GM18519 (cell line): Measurements from ENCODE around the gene RASSF4.

Source experiments
- ATAC-seq: cut with Tn5 transposase; IDR thresholded peaks from one replicate; pipeline ENCODE4 v1.9.1; 2021; ENCODE audit warnings: mild to moderate bottlenecking, moderate library complexity; ENCODE audit not compliant: unreplicated experiment, low FRiP score

Gene RASSF4

DNA sequence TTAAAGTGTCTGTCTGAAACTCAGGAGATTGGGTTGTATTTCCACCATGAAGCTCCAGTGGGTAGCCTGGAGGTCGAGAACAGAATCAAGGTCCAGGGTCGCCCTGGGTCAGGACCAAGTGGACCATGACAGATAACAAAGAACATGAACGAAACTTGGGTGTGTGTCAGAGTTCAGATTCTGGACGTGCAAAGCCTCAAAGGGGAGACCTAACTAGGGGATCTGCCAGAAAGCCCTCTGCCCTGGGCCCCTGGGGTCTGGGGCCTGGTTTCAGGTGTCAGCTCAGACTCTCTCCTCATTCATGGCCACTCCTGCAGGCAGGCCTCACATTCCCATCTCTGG, 1.6 kb downstream of the RASSF4 start:
- ATAC-seq = no peak

DNA sequence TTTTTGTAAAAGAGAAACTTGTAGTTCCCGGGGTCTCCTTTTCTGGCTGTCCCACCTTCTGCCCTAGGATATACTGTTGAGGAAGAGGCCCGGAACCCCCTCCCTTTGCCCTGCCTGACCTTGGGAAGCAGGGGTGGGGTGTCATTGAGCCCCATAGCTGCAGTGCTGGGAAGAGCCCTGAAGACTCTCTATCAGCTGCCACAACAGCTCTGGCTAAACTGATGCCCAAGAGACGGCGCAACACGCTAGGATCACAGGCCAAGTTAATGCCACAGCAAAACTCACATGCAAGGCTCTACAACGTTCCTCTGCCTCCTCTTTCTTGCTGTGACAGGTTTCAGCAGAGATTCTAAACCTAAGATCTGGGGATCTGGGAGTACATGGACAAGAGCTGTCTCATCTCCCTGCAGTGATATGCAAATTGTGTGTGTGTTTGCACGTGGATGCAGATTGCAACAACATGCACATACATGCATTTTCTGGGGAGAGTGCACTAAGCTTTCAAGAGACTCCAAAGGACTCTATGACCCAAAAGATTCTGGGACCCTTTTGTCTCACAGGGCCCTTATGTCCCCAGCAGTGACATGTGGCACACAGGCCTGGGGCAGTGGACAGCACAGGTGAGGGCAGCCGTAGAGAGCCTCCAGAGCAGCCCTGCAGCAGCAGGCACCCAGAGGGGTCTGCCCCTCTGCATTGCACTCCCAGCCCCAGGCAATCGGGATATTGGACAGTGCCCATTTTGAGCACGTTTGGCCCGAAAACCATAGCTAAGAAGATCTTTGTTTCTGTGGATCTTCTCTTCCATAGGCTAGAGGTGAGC, 2.5 kb downstream of the RASSF4 start:
- no peak for ATAC-seq

DNA sequence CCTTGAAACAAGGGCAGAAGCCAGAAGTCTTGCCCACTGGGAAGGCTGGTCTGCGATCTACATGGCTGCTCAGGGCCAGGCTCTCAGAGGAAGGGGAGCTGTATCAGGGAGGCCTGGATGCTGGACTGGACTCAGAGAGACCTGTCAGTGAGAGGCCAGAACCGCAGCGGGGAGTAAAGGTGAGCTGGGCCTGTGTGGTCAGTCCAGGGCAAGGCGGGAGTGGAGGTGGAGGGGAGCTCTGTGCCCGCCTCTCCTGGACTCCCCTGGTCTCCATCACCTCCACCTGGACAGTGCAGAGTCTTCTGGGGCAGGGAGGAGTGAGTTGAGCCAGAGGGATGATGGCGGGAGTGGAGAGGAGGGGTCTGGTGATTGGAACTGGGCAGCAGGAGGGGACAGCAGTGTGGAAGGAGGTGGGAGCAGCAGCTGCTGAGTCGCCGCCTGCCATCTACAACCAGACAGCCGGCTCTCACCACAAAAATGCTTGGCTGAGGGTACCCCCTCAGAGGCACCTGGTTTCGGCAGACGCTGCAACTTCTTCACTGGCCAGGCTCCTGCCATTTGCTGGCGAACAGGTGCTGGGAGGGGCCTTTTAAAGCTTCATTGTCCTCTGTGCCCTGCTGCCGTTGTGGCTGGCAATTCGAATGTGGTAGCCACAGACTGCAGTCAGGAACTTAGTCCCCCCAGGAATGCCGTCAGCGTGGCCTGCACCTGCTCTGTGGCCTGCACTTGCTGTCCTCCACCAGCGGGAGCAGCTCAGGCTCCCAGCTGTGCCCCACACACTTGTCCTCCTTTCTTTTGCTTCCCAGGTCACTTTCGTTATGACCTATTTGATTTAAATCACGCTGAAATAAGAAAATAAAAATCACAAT, 3.5 kb downstream of the RASSF4 start:
- ATAC-seq = no peak

GRCh38 chr10:44963772-44964633, 4.4 kb downstream of the RASSF4 start:
- ATAC-seq = no peak

DNA sequence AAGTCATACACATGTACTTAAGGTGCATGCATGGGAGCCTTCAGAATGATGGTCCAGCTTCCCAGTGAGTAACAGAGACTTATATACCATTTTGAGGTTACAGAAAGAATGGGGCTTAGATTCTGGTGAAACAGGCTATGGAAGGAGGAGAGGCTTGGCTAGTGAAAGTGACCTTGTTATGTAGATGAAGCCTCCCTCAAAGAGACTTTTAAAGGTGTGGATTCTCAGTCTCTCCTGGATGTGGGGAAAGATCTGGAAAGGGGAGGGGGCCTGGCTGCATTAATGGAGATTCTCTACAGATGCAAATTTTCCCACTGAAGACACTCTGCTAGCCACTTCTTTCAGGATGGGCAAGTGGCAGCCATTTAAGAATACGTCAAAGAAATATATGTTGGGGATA, 5.5 kb downstream of the RASSF4 start:
- no peak for ATAC-seq

- no peak for ATAC-seq
Measured at GRCh38 chr10:44965651-44966097, 6.1 kb downstream of the RASSF4 start.

DNA sequence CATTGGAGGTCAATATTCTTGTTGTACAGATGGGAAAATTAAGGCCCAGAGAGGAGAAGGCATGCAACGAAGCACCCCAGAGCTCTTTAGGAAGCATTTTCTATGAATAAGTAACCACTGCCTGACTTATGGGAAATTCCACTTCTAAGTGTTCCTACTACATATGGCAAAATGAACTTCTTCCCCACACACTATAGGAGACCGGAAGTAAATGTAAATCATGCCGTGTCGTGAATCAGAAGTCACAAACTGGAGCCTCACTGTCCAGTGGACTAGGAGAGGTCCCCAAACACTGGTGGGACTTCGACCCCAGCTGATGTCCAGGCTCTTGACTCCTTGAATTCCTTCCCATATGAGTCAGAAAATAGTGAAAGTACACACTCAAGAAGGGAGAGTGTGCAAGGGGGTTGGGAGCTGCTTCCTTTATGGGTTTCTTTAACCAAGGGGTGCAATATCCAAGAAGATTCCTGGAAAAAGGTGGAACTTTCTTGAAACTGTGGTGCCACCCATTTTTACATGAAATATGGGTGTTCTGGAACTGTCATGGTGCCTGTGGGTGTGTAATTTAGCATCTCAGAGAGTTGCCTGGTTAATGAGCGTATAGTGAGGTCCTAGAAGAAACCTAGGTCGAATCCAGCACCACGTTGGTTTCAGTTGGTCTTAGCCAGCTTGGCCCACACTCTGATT, 6.7 kb downstream of the RASSF4 start:
- no peak for ATAC-seq

DNA sequence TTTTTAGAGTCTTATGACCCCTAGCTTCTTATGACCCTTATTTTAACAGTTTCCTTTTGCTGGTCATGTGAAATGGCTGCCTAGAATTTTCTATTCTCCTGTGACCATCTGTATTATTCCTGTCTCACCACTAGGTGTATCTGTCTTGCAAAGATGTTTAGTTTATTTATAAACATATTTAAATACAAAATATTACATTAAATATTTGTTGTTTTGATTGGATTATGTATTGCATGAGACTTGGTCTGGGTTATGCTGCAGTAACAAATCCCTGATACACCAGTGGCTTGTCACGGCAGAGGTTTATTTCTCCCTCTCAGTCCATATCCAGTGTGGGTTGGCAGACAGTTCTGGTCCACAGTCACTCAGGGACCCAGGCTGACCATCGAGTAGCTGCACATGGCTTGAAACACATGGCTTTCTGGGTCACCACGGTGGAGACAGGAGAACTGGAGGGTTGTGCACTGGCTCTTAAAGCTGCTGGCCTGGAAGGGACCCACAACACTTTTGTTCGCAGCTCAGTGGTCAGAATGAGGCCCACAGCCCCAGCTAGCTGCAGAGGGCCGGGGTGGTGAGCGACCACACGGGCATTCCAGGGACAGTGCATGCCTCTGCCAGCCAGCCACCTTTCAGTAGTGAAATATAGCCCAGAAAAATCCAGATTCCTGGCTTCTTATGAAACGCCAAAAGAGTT, 7.4 kb downstream of the RASSF4 start:
- ATAC-seq = no peak

- no peak for ATAC-seq
Measured at GRCh38 chr10:44967616-44968015, 8.0 kb downstream of the RASSF4 start.

DNA sequence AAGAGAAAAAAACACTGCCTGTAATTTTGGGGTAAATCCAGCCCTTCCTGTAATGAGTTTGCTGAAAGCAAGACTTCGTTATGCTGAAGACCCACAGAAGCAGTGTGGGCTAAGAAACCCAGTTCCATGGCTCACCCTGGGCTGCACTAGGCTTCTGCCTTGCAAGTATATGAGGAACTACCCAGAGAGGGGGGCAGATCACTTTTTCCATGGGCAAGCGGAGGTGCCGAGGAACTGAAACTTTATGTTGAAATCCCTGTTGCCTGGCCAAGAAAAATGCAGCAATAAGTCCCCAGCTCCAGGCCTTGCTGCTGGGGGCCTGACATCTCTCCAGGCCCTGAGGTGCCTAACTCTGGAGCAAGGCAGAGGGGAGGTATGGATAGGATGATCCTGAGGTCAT, 8.5 kb downstream of the RASSF4 start:
- no peak for ATAC-seq

DNA sequence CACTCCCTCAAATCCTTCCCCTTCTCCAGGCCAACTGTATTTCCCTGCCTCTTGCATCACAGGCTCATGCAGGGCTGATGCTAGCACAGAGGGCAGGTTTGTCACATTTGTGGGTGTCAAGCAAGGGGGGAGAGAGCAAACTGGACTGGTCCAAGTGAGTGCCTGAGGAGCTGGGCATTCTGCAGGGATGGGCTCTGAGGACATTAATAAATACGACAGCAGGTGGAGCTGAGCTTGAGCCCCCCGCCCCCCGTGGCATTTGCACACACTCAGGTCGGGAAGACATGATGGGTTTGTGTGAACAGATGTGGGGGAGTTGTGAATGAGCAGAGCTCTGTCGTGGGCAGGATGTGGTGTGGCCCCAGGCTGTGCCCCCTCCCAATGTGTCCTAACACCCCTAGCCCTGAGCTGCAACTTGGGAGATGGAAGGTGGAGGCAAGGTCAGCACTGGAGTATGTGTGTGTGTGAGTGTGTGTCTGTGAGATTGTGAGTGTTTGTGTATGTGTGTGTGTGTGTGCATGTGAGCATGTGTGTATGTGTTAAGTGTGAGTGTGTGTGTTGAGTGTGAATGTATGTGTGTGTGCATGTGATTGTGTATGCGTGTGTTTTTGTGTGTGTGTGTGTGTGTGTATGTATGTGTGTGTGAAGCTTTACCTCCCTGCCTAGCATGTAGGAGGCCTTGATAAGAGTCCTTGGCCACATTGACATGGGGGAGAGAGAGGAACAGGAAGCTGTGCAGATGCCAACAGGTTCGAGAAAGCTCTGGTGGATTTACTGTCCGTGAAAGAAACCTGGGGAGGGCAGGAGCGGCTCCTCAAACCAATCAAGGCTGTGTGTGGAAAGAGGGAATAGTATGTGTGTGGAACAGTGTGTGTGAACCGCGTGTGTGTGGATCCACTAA, 9.1 kb downstream of the RASSF4 start:
- no peak for ATAC-seq

GRCh38 chr10:44969854-44970253, 10.3 kb downstream of the RASSF4 start:
- ATAC-seq = no peak

GRCh38 chr10:44970812-44971395, 11.3 kb downstream of the RASSF4 start:
- no peak for ATAC-seq

DNA sequence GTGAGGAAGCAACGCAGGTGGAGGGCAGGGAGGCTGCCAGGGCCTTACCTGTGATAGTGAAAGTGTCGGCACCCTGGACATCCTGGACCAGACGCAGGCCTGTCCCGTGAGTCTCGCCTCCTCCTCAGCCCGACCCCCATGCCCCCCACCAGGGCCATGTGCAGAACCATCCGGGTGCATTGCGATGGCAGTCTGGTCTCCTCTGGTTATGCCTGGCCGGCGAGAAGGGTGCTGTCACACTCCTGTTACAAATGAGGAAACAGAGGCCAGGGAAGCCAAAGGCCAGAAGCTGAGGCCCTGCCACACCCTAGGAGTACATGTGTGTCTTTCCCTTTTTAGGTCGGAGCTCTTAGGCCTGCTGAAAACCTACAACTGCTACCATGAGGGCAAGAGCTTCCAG, 11.8 kb downstream of the RASSF4 start:
- ATAC-seq = no peak

DNA sequence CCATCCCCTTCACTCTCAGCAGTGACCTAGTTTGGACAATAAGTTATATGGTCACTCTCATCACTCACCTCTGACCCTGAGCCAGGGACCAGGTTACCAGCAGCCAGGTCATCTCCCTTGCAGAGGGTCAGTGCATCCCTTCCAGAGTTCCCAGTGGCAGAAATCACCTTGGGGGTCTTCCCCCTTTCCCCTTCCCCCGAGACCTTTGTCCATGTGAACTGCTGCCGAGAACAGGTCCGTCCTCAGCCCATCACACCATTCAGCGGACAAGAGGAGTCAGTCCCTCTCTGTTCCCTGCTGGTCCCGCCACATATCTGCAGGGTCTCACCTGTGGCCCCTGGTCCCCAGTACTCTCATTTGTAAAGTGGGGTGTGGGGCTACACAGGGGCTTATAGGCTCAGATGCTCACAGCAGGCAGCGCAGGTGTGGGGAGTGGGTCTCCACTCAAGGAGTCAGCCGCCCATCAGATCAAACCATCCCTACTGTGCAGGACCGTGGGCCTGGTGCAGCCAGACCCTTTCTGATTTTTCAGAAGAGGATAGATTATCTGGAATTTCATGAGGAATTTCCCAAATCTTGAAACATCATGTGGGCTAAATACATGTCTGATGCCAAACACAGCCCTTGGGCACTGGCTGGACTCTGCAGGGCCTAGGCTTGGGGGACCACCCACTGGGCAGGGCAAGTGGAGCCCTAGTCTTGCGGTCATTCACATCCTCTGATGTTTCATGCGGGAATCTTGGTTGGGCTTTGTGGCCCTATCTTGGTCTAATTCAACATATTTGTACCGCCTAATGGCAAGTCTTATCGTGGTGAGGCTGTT, 12.5 kb downstream of the RASSF4 start:
- ATAC-seq = no peak

GRCh38 chr10:44972874-44973306, 13.3 kb downstream of the RASSF4 start:
- no peak for ATAC-seq

DNA sequence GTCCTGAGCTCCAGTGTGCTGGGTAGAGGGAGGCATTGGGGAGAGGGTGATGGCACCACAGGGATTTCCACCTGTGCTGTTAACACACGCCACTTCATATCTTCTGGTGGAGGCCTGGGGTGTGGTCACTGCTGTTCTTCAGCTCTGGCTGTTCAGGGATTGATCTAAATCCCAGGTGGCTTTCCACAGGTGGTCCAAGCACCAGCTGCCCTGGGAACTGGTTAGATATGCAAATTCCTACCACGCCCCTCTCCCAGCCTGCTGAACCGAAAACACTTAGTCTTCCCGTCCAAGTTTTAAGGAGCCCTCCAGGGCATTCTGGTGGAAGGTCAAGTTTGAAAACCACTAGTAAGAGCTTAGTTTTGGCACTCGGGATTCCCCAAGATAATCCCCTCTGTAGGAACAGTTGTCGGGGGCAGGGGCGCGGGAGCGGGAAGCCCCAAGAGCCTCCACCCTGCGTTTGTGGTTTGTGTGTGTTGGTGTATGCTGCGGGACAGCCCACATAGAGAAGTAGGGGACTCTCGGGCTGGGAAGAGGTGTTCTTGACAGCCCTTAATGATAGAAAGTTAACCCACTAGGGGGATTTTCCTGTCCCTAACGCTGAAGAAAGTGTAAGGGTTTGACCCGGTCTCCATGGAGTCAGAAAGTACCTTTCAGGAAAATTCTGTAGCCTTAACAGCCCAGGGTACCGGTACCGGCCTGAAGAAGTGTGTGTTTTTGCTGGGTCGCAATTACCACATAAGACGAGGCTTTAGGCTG, 13.9 kb downstream of the RASSF4 start:
- no peak for ATAC-seq
